Measurements from ENCODE around the gene IRAK2.

GRCh38 chr3:10189557-10190354 lies 25.0 kb downstream of the IRAK2 start:
- TF ChIP-seq CTCF (IDR thresholded peaks at IDR 0.05) (peak in 4 of 6 experiments; percentile 3 to 29 (median 16)), POLR2A (IDR thresholded peaks at IDR 0.05) (no peak)
